Stimulated activated CD8-positive, alpha-beta memory T cell treated with anti-CD3 and anti-CD28 coated beads, Interleukin-7, amount 100 ng/mL, for 24 hours (primary cell): ENCODE measurements around the gene LARGE1.
"Not testable (repeated sequence)": the region's sequence is repeated elsewhere in the genome, so short reads cannot be mapped to it uniquely, and the experiment has no call there.

Experiments used
- DNase-seq: peaks from one replicate; pipeline ENCODE4 v3.0.0-alpha.2; 2020; ENCODE audit warnings: low read depth

Gene LARGE1

GRCh38 chr22:33883961-33884808 is 36.1 kb downstream of the LARGE1 start:
- no peak for DNase-seq

DNA sequence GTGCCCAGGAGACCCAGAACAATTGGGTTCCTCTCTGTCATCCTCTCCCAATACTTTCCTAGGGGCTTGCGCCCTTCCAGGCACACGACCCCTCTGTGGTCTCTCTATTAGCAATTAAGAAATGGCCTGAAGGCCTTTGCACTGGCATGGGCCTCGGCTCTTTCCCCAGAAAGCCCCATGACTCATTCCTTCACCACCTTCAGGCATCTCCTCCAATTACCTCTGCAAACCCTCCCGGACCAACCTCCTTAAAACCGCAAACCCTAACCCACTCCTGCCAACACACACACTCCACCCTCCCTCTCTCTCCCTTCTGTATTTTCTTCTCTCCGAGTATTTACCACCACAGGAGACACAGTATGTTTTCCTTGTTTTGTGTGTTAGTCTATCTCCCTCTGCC is 36.7 kb downstream of the LARGE1 start:
- DNase-seq = no peak

DNA sequence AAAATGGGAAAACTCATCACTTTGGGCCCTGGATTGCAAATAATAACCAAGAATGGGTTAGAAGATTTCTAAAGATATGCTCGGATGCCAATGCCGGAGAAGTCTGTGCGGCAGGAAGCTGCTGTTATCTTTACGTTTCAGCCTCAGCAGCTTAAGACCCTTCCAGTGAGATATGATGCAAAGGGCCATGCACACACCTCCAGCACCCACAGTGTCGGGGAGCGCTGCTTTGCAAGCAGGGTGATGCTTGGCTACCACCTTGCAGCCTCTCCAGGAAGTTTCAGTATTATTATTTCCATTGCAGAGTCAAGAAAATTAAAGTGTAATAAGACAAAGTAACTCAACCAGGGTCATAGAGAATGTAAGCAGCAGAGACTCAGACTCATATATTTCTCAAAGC is 37.3 kb downstream of the LARGE1 start:
- DNase-seq = no peak

DNA sequence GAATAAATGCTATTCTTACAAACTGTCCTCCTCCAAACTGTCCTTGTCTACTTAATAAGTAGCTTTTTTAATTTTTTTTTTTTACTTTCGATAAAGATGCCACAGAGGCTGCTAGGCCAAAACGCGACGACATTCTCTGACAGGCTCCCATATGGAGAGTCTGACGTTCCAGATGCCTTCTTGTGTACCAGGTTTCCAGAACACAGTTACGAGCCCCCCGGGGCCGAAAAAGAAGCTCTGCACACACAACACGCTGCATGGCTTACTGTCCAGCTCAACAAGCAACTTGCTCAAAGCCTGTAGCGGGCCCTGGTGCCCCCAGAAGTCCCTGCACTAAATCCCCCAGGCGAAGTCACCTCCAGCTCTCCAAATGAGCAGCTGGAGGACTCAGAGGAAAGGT is 39.3 kb downstream of the LARGE1 start:
- DNase-seq = no peak

DNA sequence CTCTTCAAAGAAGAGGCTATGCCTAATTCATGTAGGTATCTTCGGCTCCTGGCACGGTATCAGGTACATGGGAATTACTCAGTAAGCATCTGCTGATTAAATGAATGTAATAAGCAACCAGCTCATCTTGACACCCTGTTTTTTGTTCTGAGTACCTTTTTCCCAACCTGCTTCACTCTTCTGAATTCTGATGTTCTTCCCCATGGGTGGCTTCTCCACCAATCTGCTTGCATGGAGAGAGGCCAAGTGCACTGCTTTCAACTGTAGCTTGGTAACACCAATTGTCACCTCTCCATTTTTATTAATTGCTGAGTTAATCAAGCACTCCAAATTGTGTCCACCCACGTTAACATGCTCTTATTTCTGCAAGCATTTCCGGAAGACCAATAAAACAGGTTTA is 40.5 kb downstream of the LARGE1 start:
- no peak for DNase-seq

- DNase-seq = no peak
These were observed 45.0 kb downstream of the LARGE1 start for GRCh38 chr22:33875316-33875715.

DNA sequence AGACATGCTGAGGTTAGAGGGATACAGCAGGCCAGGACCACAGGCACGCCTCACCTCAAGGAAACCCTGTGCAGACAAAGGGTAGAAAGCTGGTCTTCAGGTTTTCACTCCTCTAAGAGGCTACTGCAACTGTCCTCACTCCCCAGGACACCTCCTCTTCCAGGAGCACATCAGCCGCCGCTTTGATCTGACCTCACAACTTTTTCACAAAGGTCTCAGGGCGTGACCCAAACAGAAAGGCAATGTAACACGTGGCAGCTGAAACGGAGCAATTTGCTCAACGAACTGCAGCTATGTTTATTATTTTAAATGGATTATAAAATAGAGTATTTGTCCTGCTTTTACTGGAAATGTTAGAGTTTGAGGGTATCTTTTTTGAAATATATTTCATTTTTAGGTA is 46.1 kb downstream of the LARGE1 start:
- DNase-seq = no peak

- DNase-seq = no peak
These were observed 46.6 kb downstream of the LARGE1 start for GRCh38 chr22:33873666-33874065.

GRCh38 chr22:33873186-33873585 is 47.1 kb downstream of the LARGE1 start:
- DNase-seq = no peak

DNA sequence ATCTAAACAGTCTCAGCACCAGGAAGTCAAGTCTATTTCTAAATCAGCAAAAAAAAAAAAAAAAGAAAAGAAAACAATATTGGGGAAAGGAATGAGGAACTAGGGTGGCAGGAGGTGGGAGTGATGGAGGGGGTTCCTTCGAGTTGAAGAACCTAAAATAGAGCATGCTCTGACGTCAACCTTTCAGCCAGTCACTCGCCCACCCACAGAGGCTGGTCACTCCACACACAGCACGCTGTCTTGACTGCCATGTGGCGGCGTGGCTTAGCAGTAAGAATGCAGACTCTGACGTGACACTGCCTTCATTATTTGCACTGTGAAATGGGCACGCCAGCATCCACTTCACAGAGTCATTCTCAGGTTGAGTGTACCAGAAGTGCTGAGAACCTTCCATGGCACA is 48.3 kb downstream of the LARGE1 start:
- no peak for DNase-seq

GRCh38 chr22:33869946-33870345 is 50.3 kb downstream of the LARGE1 start:
- DNase-seq = no peak

GRCh38 chr22:33867971-33868370 is 52.3 kb downstream of the LARGE1 start:
- no peak for DNase-seq

DNA sequence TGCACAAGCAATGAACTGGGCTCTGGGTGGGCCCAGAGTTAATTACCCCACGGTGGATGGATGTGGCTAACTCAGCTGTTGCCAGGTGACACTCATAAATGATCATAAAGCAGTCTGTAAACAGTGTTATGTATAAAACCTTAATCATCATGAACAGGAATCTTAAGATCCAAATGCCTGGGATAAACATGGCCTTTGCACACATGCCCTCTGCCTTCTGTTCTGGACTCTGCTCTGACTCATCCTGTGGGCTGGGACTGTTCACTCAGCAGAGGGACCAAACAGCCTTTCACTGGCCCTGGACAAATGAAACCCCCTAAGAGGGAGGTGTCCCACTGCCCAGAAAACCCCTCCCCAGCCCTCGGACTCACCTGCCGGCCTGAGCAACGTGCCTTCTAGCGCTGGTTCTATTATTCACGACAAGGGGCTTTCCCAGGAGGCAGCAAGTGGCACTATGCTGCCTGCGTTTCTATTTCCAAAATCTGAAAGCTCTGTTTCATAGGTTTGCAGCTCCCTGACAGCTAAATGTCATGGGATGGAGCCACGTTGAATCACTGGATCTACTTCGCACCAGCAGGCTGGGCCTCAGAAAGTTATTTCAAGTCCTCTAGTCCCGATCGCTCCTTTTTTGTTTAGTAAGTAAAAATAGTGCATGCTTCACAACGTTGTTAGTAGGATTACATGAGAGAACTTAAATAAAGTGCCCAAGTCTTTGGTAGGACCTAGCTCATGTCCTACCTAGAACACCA is 53.0 kb downstream of the LARGE1 start:
- no peak for DNase-seq

DNA sequence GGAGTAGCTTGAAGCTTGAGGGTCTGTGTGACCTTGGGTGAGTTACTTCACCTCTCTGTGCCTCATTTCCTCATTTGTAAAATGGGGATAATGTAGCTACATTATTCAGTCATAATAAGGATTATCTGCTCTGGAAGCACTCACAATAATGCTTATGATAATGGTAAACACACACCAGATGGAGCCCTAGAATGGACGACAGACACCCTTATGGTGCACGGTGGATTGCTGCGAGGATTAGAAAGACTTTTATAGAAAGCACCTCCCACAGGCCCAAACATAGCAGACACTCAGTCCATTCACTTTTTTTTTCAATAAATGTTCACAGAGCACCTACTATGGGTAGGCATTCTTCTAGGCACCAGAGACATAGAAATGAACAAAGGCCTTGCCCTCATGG is 53.8 kb downstream of the LARGE1 start:
- DNase-seq = no peak

DNA sequence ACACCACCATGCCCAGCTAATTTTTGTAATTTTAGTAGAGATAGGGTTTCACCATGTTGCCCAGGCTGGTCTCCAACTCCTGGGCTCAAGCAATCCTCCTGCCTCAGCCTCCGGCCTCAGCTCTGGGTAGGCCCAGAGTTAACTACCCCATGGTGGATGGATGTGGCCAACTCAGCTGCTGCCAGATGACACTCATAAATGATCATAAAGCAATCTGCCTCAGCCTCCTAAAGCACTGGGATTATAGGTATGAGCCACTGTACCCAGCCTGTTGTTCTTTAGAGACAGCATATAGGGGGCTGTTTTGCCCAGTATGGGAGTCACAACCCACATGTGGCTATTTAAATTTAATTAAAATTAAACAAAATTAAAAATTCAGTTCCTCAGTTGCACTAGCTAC is 54.3 kb downstream of the LARGE1 start:
- no peak for DNase-seq

GRCh38 chr22:33865248-33865647 is 55.0 kb downstream of the LARGE1 start:
- no peak for DNase-seq

DNA sequence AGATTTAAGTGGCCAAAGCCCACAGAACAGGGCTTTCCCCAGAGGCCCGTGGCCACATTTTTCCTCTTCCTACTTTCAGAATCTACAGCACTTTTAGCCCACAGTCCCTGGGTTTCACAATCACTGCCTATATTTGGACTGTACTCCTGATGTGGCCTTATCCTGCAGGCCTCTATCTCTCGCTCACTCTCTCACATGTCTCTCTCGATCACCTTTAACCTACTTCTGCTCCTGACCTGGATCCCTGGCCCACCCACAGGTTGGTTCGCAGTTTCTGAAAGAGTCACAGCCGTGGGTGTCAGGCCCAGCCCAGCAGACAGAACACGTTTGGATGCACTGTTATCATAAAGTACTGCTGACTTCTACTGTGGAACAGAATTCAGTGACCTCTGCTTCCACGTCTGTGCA is 55.5 kb downstream of the LARGE1 start:
- DNase-seq = no peak

GRCh38 chr22:33861216-33861875 is 58.9 kb downstream of the LARGE1 start:
- no peak for DNase-seq

GRCh38 chr22:33860386-33860785 is 59.9 kb downstream of the LARGE1 start:
- no peak for DNase-seq

DNA sequence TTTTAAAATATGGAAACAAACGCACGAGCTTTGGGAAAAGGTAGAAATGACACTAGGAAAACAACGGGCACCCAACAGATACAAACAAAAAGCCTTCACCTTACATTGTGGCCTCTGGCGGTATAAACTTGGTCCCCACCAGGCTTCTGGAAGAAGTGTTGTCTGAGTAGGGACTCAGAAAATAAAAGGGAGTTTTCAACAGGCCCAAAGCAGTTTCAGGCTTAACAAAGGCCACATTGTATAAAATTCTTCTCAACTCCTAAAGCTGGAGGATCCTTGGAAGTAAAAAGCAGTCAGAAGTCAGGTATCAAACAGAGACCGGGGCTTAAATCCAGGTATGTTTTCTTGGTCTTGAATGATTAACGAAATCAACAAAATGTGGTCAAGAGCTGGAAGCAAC is 61.0 kb downstream of the LARGE1 start:
- no peak for DNase-seq

GRCh38 chr22:33858653-33859052 is 61.6 kb downstream of the LARGE1 start:
- not testable (repeated sequence) for DNase-seq

- not testable (repeated sequence) for DNase-seq
These were observed 62.5 kb downstream of the LARGE1 start for GRCh38 chr22:33857767-33858166.

DNA sequence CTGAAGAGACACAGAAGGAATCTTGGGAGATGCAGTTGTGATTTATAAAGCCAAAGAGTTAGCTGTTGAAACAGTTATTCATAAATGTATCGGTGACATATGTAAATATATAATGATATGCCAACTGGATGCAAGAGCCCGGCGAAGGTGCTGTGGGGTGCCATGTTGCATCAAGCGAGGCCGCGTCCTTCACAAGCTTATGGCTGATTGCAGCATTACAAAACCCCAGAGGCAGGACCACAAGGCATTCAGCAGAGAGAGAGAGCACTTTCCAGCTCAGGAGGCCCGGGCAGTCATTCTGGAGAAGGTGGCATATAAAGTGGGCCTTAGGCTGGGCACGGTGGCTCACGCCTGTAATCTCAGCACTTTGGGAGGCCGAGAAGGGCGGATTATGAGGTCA is 65.6 kb downstream of the LARGE1 start:
- DNase-seq = no peak
